HG03460 (cell line): ENCODE results near the gene MRPL19.

Experiments used
- ATAC-seq: cut with Tn5 transposase; IDR thresholded peaks from one replicate; pipeline ENCODE4 v1.9.1; 2021; ENCODE audit not compliant: unreplicated experiment

The MRPL19 gene

DNA sequence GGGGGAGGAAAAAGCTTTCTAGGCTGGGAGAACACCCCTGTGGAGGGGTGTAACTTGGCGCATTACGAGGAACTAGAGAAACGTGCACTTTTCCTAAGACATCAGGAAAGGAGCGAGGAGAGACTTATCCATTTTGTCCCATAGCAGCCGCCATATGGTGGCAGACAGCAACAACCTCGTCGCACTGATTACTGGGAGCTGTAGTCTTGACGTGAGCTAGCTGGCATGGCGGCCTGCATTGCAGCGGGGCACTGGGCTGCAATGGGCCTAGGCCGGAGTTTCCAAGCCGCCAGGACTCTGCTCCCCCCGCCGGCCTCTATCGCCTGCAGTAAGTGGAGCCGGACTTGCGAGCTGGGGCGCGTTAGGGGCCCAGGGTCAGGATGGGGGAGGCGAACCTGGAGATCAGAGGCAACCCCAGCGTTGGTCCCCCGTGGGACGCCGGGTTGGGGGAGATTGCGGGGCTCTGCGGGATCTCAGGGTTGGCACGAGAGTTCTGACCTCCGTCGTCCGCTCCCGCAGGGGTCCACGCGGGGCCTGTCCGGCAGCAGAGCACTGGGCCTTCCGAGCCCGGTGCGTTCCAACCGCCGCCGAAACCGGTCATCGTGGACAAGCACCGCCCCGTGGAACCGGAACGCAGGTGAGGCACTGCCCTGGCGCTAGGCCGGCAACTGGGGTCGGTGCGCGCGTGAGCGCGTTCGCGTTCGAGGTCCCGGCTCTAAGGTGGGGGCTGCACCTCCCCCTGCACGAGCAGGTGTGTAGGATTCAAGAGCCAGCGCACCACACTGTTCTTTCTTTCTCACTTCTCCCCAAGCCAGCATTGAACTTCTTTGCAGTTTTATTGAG, at the start of gene MRPL19:
MRPL19 (plus strand) TSS at position 201 of the 843 bp plus-strand sequence; CDS start at position 226, 25 bp downstream.
- peak; percentile 95 for ATAC-seq

DNA sequence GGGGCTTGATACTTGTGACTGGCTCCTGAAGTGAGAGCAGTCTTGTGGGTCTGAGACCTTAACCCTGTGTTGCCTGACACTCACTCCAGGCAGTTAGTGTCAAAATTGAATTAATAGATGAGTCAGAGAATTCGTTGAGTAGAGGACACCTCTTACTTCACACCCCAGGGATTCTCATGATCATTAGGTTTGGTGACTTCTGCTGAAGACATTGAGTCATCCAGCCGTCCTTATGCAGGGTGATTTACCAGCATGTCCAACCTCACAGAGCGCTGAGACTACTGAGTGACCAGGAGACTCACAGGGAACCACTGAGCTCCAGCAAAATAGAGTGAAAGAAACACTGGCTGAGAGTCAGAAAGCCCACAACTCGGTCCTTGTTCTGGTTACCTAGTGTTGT, 49.8 kb upstream of the MRPL19 start:
- no peak for ATAC-seq

DNA sequence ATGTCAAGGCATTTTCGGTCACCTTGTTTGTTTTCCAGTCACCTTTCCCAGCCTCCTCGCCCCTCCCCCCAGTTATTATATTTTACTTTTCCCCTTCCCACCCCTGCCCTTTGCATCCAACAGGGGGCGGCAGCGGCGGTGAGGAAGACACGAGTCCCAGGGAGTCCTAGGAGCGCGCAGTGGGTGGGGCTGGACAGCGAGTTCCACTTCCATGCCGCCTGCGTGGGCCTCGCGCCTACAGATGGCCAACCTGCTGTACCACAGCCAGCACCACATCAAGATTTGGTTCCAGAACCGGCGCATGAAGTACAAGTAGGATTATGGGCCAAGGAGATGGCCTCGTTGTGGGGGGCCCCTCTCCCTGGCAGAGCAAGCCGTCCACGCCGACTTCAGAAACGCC, 48.6 kb upstream of the MRPL19 start:
- ATAC-seq: no peak

DNA sequence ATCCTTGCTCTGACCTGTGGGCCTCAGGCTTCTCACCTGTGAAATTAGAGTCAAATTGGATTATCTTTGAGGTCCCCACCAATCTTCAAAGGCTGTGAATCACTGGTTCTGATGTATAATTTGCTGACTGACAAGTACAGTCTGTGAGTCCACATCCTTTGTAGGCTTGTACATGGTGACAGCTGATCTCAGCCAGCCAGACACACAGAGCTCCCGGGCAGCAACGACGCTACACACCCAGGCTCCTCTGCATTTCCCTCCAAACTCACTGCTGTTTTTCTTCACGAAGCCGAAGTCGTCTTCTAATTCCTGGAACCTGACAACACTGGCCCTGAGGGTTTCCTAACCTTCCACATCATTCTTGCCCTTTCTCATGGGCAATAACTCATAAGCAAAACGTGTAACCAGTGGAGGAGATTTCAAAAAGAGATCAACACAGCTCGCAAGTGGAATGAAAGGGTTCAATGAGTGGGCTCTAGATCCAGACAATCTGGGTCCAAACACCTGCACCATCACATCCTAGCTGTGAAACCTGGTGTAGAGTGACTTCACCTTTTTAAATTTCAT, 47.9 kb upstream of the MRPL19 start:
- no peak for ATAC-seq

DNA sequence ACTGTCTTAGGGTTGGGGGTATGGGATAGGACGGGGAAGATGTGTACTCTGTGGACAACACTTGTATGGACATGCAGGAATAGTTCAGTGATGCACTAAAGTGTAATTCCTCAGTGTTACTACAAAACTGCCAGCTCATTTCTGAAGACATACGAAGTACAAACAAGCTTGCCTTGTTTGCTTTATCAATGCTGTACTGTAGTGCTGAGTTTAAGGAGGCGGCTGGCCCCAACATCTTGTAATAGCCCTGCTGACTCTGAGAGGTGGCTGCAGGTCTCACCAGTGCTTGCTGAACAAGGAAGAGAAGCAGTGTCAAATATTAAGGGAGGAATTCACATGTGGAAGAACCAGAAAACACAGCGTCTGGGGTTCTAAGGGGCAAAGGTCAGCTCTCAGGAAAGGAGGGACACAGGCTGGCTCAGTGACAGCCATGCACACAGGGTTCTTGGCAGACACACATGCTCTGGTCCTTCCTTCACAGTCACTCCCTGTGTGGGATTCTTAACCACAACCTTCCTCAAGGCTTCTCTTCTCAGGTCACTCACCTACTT, 46.0 kb upstream of the MRPL19 start:
- ATAC-seq: no peak

DNA sequence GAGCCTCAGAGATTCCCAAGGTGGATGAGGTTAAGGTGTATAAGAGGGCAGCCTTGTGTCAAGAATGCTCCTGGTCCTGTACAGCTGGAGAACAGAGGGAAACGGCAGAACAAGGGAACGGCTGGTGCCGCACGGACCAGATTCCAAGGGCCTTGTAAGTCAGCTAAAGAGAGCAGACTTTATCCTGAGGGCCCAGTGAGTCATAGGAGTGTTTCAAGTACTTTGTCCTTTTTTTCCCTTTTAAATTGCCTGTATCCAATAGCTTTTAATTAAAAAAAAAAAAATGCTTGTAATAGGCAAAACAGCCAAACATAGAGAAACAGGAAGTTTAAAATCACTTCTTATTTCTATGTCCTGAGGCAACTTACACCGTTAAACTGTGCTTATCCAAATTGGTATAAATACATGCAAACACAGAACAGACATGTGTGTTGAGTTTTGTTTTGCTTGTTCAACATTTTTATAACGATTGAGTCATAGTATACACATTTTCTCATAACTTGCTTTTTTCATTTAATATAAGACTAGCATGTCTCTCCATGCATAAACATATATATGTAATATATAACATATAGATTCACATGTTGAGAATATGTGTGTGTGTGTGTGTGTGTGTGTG, 43.8 kb upstream of the MRPL19 start:
- no peak for ATAC-seq

DNA sequence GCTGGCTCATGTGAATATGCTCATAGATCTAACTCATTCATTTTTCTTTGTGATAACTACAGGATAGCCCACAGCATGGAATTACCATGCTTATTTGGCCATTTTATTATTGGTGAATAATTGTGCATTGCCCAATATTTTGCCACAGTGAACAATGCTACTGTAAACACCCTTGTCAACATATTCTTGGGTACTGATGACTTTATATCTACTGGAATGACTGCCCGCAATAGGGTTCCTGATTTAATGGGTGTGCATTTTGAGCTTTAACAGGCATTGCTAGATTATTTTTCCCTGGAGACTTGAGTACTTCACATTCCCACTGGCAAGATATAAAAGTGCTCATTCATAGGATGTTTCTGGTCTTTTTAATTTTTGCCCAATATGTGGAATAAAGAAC, 43.1 kb upstream of the MRPL19 start:
- ATAC-seq: no peak

DNA sequence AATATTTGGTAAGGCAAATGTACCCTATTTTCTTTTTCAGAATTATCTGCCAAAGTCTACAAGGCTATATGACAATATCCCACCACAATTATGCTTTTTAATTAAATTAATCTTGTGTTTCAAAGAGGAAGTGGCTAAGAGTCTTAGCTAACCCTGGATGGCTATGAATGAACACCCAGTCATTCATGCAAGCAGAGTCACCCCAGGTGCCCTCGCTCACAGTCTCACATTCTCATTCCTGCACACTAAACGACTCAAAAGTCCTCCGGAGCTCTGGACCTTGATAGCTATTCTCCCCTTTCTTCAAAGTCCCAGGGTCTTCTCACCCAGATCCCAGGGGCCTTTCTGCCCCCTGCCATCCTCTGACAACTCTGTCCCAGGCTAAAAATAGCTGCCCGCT, 42.1 kb upstream of the MRPL19 start:
- no peak for ATAC-seq

DNA sequence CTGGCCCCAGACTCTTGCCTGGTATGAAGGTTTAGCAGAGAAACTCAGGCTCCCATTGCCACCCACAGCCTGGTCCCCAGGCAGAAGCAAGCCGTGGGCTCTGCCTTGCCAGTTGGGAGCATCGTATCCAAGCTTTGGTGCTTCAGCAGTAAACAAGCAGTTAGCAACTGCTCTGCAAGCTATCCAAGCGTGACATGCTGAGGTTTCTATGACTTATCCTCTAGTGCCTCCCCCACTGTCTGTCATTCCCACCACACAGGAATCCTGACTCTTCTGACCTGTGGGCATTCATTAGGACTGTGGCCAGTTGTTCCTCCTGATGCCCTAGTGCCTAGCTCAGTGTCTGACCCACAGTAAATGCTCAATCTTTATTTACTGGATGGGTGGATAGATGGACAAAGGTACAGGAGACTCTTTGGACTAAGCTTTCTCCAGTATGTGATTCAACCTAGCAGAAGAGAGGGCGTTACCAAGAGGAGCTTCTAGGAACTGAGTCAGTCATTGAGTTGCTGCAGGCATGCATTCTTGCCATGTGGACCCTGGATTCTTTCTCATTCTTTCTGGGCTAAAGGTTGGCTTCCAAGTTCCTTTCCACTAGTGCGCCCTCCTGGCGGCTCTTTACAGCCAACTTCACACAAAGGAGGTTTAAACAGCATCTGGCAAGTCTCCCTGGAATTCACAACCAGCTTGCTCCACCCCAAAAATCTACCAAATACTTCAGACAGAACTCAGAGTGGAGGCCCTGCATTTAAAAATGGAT, 40.6 kb upstream of the MRPL19 start:
- ATAC-seq: no peak

DNA sequence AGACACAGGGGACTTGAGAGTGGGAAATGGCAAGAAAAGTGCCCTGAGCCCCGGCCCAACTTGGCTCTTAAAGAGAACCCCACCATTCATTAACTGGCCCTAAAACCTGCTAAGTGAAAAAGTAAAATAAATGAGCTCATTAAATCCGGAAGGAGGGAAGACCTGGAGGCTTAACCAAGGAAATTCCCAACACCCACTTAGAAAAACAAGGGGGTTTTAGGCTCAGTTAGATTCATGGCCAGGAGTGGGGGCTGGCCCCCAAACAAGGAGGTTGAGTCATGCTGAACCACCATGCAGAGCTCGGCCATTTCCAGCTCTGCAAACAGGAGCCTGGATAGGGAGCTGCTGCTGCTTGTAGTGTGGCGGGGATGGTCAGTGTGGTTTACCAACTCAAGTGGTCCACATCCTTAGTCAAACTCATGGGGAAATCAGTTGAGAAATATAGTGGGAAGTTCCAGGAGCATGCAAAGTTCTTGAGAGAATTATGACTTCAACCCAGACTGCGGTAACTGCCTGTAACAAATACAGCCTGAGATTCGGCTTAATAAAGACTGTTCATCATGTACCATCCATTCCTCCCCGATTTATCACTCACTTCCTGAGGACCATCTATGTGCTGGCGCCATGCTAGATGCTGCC, 39.7 kb upstream of the MRPL19 start:
- no peak for ATAC-seq

DNA sequence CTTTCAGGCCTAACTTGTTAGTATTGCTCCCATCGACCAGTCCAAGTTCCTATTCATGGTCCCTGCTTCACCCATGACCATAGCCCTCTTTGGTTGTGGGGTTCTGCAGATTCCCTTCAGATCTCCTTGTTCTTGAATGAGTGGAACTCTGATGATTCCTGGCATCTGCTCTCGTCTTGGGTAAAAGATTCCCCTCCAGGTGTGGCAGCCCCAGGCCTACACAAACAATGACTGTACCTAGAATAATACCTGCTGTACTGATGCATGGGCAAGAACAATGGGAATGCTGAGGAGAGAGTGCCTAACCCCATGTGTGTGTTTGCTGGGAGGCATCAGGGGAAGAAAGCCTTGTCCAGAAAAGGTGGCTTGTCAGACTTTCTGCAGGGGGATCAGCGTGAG, 39.2 kb upstream of the MRPL19 start:
- no peak for ATAC-seq

DNA sequence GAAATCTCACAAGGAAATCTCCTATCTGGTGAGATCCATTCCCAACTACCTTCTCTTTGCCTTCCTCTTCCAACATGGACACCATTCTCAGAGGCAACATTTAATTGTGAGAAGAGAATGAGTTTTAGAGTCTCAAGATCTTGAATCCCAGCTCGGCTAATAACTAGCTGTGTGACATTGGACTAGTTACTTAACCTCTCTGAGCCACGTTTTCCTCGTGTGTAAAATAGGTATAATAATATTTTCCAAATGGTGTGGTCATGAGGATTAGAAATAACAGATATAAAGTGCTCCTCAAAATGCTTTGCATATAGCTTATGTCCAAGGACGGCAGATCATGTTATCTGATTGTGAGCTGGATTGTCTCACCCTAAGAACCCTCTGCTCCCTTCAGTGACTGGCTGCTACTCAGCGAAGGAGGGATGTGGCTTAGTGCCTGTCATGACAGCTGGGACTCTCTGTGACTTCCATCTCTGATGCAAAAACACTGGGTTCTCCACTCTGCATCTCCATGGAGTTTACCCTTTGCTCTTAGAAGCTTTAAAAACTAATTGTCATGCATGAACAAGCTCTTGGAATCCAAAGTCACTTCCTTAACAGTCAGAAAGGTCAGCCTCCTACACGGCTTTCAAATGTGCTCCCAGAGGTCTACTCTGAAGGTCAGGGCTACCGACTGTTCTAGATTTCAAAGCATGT, 38.4 kb upstream of the MRPL19 start:
- ATAC-seq: no peak

DNA sequence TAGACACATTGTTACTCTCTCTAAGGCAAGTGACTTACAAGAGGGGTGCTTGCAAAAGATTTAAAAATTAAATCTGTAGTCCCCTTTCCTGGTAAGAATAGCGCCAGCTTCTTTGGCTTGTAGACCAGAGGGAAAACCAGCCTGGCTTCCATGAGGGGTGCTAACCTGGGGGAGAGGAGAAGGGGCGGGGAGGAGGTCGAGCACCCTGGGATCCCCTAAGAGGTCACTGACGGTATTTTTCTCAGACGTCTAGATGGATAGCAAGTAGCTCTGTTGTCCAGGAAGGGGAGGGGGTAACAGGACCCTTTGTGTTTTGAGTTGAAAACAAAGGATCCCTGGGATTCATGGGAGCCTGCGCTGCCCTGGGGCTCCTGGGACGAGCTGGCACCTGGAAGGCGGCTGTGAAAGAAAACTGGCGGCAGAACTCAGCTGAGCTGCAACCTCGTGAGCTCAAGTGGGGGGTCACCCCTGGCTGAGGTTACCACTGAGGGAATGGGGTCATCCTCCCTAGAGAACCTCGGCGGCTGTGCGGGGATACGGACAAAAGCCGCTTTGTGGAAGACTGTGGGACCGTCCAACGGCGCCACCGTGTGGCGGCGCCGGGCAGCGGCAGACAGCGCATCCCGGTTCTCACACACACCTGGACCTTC, 37.8 kb upstream of the MRPL19 start:
- ATAC-seq: peak; percentile 83

DNA sequence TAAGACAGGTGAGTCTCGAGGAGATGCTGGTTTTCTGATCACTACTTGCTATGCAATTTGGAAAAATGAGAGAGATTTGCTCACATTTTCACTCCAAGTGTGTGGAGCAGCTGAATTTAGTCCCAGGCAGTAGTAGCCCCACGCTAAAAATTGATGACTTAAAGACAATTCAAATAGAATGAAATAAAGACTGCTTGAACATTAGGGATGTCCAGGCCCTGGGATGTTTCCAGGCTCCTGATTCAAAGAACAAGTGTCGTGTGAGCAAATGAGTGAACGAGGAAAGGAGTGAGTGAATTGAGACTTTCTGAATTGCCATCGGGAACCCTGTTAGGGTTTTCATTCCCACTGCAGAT, 37.3 kb upstream of the MRPL19 start:
- no peak for ATAC-seq

DNA sequence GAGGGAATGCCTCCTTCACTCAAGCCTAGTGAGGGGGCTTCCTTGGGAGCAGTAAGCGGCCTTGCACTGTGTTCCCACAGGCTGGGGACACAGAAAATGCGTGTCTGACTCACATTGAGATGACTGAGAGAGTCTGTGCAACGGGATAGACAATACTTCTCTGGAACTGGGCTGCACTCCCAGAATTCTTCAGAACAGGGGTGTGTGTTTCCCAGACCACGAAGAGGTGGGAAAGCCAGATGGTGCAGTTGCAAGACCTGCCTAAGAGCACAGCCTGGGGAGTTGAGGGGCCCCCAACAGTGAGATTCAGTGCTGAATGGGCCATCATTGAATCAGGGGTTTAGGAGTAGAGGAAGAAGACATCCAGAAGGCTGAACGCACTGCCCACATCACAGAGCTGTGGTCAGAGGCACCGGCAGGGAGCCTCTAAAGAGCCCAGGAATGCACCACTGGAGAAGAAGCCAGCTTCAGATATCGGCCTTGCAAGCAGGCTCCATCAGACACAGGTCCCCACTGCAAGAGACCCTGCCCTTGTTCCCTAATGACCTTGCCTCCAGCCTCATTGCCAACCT, 36.6 kb upstream of the MRPL19 start:
- no peak for ATAC-seq

DNA sequence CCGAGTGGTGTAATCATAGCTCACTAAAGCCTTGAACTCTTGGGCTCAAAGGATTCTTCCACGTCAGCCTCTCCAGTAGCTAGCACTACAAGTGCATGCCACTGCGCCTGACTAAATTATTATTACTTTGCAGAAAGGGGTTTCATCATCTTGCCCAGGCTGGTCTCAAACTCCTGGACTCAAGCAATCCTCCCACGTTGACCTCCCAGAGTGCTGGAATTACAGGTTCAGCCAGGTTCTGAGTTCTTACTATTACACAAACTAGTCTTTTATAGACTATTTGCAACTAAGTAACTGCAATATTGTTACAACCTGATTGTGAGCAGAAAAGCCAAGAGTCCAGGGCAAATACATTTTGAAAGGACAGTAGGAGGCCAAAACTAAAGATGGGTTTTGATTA, 35.9 kb upstream of the MRPL19 start:
- no peak for ATAC-seq

DNA sequence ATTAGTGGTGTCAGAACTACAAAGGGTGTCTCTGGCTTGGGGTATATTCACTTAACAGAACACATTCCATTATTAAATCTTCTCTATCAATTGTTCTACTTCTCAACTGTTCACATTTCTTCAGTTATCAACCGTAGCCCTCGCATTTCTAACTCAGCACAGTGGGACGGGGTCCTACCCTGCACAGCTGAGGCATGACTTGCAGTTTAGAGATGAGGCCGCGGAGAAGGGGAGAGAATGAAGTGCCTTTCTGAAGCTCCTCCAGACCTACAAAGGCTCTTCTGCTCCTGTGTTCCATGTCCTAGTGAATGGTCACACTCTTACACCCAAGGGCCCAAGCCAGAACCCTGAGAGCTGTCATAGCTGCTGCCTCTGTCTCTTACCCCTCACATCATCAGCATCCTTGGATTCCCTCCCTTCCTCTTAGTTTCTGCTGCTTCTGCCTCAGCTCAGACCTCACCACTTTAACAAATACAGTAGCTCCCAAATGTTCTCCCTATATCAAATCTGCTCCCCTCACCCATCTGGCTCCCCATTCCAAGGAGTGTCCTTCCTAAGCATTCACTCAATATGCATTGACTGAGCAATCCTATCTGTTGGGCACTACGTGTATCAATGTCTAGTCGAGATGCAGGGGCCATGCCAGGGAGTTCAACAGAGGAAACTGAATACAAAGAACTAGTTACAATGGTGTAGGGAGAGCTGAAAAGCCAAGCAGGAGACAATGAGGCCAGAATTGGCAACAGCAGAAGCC, 34.3 kb upstream of the MRPL19 start:
- no peak for ATAC-seq

DNA sequence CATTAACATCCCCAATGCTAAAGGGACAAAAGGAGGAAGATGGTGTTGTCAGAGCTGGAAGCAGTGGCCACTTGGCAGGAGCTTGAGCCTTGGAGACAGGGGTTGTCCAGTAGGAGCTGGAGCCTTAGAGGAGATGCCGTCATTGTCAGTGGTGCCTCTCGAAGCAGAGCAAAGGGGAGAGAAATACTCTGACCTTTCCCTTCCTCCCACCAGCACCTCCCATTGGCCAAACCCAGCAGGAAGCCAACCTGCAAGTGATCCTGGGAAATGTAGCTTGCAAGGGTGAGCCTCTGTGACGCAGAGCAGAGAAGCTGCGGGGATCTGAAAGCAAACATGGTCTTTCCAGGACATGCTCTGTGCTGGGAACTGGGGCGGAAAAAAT, 33.7 kb upstream of the MRPL19 start:
- no peak for ATAC-seq

DNA sequence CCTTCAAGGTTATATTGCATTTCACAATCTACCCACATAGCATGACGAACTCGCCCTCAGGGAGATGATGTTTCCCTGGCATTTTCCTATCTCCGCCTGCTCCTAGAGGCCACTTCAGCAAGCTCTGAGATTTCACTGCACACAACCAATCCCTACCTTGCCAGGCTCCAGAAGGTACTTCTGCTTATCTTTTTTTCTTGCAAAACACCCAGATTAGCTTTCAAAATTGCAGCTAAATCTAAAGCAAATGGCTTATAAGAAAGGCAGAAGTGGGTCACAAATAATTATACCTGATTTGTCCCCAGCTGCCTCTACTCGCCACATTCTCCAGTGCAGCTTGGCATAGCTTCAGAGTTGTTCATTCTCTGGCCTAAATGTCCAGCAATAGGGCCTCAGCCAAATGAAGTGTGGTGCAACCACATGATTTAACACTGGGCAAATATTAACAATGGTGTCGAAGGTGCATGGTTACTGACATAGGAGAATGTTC, 32.4 kb upstream of the MRPL19 start:
- no peak for ATAC-seq
